ENCODE results near the gene JUP. TPM values are rescaled to one million over a fixed set of nuclear protein-coding genes. Genes with fewer than 3 reads are reported as not detected.
"Not testable (repeated sequence)": the region's sequence is repeated elsewhere in the genome, so short reads cannot be mapped to it uniquely, and the experiment has no call there.

JUP gene
- polyA plus RNA-seq, 1 donor from 2014 or later = 72.0 TPM

DNA sequence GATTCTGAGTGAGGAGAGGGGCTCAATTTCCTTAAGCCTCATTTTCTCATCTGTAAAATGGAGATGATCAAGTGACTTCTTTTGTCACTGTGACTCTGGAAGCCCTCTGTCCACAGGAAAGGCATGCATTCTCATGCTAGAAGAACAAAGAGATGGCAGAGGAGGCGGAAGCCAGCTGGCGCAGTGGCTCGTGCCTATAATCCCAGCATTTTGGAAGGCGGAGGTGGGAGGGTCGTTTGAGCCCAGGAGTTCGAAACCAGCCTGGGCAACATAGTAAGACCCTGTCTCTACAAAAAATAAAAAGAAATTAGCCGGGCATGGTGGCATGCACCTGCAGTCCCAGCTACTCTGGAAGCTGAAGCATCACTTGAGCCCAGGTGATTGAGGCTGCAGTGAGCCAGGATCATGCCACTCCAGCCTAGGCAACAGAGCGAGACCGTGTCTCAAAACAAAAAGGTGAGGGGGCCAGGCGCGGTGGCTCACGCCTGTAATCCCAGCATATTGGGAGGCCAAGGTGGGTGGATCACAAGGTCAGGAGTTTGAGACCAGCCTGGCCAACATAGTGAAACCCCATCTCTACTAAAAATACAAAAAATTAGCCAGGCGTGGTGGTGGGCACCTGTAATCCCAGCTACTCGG is 10.1 kb downstream of the JUP start:
- H3K27me3 Mint-ChIP-seq, H3K4me3 Mint-ChIP-seq, H3K36me3 Mint-ChIP-seq, H3K9me3 Mint-ChIP-seq: not testable (repeated sequence)
- Mint-ChIP-seq H3K4me1 (peaks cover 4 to 11% (median 4%) of the 10 kb centered on the region in 3 donors), H3K27ac (peak overlapping the region in 1 of 3 donors; percentile 50)

DNA sequence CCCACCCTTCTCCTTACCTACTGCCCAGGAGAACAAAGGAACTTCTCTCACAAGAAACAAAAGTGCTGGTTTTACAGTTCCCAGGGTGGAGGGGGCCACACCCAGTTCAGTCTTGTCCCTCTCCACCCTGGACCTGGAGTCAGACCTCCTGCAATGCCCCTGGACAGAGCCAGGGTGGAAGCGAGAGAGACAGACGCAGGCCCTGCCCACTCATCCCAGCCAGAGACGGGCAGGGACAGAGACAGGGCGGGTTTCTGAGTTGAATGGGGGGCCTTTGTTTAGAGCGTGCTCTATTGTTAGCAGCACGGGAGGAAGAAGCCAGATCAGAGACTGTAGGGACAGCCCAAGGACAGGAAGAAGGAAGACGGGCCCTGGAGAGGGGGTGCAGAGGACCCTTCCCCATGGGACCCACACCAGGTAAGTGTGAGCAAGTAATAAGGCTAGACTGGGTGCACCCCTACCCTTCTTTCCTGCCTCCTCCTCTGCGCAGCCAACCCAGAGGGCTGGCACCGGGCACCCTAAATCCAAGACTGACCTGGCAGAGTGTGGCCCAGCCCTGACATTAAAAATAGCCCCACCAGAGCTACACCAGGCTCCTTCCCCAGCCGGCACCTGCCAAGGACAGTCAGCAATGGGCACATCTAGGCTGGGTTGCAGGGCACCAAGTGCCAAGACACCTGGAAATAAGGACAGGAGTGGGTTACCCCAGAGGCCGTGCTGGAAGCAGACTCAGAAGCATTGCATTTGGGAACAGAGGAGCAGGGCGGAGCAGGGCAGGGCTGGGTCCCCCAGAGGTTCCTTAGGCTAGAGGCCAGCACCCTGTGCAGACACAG is 10.9 kb downstream of the JUP start:
- Mint-ChIP-seq H3K36me3 (peaks cover 4% of the 10 kb centered on the region), H3K27ac (peak overlapping the region in 1 of 3 donors; percentile 50), H3K9me3 (no peaks in the 10 kb centered on the region), H3K4me3 (no peak overlapping the region), H3K27me3 (peaks cover 2% of the 10 kb centered on the region), H3K4me1 (peaks cover 5 to 11% (median 5%) of the 10 kb centered on the region in 3 donors)

DNA sequence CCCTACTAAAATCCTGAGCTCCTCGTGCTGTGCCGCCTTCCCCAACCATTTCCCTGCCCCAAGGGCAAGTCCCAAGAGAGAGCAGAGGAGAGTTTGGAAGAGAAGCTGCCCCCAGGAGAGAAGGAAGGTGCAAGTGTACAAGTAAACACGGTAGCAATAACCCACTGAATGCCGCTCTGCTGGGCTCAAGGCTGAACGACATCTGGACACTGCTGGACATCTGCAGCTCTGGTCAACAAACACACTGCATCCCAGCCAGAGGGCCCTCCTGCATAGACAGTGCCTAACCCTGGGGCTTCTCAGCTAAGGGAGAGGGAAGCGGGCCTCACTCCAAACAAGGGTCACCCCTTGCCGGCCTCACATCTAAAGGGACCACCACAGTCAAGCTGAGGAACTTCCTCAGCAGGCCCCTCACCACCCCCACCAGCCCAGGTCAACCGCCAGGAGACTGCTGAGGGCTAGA is 12.7 kb downstream of the JUP start:
- Mint-ChIP-seq H3K9me3 (no peaks in the 10 kb centered on the region), H3K36me3 (peaks cover 6% of the 10 kb centered on the region), H3K27me3 (peaks cover 2% of the 10 kb centered on the region), H3K4me3 (no peak overlapping the region), H3K27ac (no peak overlapping the region), H3K4me1 (peaks cover 5 to 9% (median 5%) of the 10 kb centered on the region in 3 donors)

DNA sequence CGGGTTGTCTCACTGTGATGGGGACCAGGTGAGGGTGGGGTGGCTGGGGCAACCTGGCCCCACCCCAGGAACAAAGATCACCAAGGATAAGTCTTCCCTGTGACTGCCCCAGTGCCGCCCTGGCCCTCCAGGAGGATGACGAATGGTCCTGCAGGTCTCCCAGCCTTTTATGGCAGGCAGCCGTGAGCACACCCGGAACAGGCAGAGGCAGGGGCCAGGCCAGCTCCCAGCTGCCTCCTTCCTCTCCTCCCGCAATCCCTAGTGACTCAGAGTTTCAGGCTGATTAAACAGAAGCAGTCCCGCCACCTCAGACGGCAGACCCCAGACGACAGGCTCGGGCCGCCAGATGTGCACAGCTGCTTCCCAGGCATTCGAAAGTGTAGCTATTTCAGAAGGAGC is 13.3 kb downstream of the JUP start:
- Mint-ChIP-seq H3K27ac (no peak overlapping the region), H3K4me3 (peak overlapping the region in 1 of 4 donors; percentile 66), H3K9me3 (no peaks in the 10 kb centered on the region), H3K27me3 (peaks cover 2% of the 10 kb centered on the region), H3K36me3 (peaks cover 8% of the 10 kb centered on the region), H3K4me1 (peaks cover 5 to 11% (median 5%) of the 10 kb centered on the region in 3 donors)

DNA sequence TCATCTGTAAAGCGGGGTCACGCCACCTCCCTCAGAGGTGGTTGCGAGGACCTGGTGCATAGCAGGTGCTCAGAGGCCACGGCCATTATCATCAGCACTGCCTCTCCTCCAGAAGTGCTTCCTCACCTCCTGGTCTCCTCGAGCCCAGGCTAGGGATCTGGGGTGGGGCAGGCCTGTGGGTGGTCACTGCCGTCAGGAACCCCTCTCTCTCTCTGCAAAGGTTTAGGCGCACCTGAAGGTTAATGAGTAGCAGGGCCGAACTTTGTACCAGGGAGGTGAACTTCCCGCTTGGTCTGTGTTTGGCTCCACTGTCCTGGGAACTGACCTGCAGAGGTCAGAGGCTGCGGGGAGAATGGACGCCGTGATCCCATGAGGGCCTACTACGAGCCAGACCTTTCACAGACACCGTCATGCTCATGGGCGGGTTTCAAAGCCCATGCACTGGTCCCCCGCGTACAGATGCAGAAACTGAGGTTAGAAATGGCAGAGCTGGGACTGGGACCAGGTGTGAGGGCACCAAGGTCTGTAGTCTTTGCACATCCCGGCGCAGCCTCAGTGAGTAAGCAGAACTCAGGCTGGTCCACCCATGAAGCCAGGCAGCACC is 13.8 kb downstream of the JUP start:
- no peak overlapping the region for H3K27ac Mint-ChIP-seq
- no peak overlapping the region for H3K4me3 Mint-ChIP-seq
- peaks cover 5 to 12% (median 5%) of the 10 kb centered on the region in 3 donors for H3K4me1 Mint-ChIP-seq
- H3K27me3 Mint-ChIP-seq = peaks cover 2% of the 10 kb centered on the region
- peaks cover 8% of the 10 kb centered on the region for H3K36me3 Mint-ChIP-seq
- H3K9me3 Mint-ChIP-seq = no peaks in the 10 kb centered on the region

DNA sequence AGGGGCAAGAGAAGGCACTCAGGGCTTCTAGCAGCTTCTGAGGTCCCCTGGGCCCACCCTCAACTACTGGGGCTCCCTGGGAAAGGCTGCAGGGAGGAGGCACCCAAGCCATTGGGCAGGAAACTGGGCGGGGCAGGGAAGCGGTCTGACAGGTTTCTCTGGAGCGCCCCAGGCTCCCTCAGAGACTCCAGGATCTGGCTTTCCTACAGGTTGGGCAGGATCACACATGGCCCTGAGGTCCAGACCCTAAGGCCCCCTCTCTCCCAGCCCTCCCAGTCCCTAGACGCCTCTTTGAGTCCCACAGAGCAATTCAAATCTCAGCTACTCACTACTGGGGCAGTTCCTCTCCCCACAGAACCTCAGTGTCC is 14.3 kb downstream of the JUP start:
- peaks cover 8% of the 10 kb centered on the region for H3K36me3 Mint-ChIP-seq
- no peak overlapping the region for H3K4me3 Mint-ChIP-seq

DNA sequence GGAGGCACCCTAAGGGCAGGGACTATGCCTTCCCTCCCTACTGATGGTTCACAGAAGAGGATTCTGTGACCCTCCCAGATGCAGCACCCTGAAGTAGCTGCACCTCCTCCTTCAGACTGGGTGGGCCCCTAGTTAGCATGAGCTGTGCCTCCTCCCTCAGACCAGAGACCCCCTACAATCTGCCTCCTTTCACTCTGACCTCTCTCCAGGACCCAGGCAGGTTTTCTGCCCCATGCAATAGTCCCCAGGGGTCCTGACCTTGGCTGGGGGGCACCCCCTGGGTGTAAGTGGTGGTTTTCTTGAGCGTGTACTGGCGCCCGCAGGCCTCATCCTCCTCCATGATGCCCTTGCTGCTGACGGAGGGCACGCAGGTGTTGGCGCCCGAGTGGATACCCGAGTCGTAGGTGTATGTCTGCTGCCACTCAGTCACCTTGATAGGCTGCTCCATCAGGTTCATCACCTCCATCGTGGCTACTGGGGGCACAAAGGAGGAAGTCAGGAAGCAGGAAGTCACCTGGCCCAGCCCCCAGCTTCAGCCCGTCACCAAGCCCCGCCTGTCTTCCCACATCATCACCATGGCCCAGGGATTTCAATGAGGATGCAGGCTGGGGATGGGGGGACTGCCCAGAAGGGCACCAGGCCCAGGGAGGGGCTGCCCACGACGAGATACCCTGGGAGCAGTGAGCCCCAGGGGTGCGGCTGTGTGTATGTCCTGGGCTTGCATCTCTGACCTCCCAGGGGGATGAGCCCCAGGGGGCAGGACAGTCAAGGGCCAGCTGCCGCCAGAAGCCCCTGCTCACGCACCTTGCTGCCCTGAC is 14.9 kb downstream of the JUP start:
- peak overlapping the region; percentile 50 to 67 (median 51) for H3K27ac Mint-ChIP-seq
- H3K4me3 Mint-ChIP-seq = peak overlapping the region; percentile 75 to 87 (median 82)
- peaks cover 9% of the 10 kb centered on the region for H3K36me3 Mint-ChIP-seq
- H3K9me3 Mint-ChIP-seq = no peaks in the 10 kb centered on the region
- H3K27me3 Mint-ChIP-seq = peaks cover 2% of the 10 kb centered on the region
- peaks cover 5 to 14% (median 5%) of the 10 kb centered on the region in 3 donors for H3K4me1 Mint-ChIP-seq

More for the DNA sequence above, 14.3 kb downstream of the JUP start:
- Mint-ChIP-seq H3K27me3 (peaks cover 2% of the 10 kb centered on the region), H3K27ac (no peak overlapping the region), H3K9me3 (no peaks in the 10 kb centered on the region), H3K4me1 (peaks cover 5 to 14% (median 5%) of the 10 kb centered on the region in 3 donors)

DNA sequence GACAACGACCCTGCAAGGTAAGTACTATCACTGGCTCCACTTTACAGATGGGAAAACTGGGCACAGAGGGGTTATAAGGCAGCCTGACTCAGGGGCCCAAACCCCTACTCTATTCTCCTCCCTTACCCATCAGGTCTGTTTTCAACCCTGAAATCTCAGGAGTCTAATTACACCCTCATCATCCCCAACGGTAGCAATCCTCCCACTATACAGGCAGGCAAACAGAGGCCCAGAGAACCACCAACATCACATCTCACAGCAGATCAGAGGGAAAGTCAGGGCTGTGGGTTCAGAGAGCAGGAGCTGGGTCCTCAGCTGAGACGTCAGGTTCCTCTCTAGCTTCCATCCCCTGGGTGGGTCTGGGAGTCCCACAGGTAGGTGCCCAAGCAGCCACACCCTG is 16.5 kb downstream of the JUP start:
- H3K27ac Mint-ChIP-seq = peak overlapping the region in 2 of 3 donors; percentile 16 to 72
- H3K4me3 Mint-ChIP-seq = peak overlapping the region in 1 of 4 donors; percentile 77
- no peaks in the 10 kb centered on the region for H3K9me3 Mint-ChIP-seq
- H3K4me1 Mint-ChIP-seq = peaks cover 5 to 11% (median 5%) of the 10 kb centered on the region in 3 donors
- H3K27me3 Mint-ChIP-seq = no peaks in the 10 kb centered on the region
- peaks cover 6% of the 10 kb centered on the region for H3K36me3 Mint-ChIP-seq

DNA sequence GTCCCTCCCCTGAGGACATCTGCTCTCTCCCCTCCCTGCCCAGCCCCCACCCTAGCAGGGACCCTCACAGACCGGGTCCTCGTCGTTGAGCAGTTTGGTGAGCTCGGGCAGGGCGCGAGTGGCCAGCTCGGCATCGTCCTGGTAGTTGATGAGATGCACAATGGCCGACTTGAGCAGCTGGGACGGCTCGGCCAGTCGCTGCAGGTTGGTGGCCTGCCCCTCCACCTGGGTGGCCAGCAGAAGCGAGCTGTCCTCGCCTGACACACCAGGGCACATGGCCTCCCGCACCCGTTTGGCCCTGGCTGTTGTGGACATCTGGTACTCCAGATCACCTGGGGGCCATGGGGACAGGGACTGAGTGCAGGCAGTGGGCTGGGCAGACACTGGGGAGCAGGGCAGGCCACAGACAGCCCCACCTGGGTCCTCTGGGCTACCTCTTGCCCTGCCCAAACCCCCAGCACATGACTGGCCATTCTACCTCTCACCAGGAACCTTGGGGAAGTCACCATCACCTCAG is 17.1 kb downstream of the JUP start:
- Mint-ChIP-seq H3K9me3 (no peaks in the 10 kb centered on the region), H3K27ac (no peak overlapping the region), H3K4me1 (peaks cover 5 to 11% (median 5%) of the 10 kb centered on the region in 3 donors), H3K36me3 (peaks cover 6% of the 10 kb centered on the region), H3K27me3 (no peaks in the 10 kb centered on the region), H3K4me3 (no peak overlapping the region)

DNA sequence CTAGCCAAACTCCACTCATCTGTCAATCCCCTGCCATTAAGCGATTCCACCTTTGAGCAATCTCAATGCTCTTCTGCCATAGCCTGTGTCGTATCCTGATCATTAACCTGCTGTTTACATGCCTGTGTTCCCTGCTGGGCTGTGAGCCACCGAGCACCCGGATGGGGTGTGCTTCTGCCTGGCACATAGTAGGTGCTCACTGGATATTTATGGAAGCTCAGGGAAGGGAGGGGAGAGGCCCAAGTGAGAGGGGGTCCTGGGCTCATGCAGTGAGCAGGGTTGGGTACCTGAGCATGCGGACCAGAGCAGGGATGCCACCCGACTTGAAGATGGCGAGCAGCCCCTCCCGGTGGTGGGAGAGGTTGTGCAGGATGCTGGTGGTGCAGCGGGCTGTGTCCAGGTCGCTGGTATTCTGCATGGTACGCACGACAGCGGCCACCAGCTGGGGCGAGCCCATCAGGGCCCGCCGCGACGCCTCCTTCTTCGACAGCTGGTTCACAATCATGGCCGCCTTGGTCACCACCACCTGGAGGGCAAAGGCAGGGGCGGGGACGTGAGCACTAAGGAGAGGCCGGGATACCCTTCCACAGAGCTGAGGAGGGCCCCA is 17.7 kb downstream of the JUP start:
- no peak overlapping the region for H3K4me3 Mint-ChIP-seq
- H3K36me3 Mint-ChIP-seq = peaks cover 6% of the 10 kb centered on the region
- no peak overlapping the region for H3K27ac Mint-ChIP-seq
- H3K27me3 Mint-ChIP-seq = no peaks in the 10 kb centered on the region
- H3K4me1 Mint-ChIP-seq = peaks cover 5 to 9% (median 5%) of the 10 kb centered on the region in 3 donors
- H3K9me3 Mint-ChIP-seq = no peaks in the 10 kb centered on the region

DNA sequence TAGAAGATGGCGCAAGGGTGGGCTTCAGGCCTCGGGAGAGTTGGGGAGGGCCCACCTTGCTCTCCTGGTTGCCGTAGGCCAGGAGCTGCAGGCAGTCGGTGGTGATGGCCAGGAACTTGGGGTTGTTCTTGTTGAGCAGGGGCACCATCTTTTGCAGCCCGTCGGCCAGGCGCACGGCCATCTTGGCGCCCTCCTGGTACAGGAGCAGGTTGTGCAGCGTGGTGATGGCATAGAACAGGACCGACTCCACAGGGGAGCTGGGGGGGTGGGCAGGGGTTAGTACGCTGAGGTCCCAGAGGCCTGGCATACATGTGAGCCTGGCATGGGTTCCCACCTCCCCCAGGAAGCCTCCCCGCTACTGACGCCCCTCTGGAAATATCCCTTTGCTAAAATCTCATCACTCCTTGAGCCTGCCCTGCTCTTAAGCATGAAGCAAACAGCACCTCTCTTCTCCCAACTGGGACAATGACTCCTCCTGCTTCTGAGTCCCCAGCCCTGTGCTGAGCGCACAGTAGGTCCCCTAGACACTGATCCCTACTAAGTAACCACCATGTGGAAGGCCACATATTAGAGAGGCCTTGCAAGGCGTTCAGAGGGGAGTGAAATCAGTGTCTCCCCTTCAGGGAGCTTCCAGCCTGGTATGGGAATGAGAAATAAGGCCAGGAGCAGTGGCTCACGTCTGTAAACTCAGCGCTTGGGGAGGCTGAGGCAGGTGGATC is 19.0 kb downstream of the JUP start:
- H3K4me3 Mint-ChIP-seq = no peak overlapping the region
- peaks cover 5 to 12% (median 5%) of the 10 kb centered on the region in 3 donors for H3K4me1 Mint-ChIP-seq
- no peaks in the 10 kb centered on the region for H3K27me3 Mint-ChIP-seq
- no peaks in the 10 kb centered on the region for H3K9me3 Mint-ChIP-seq
- H3K27ac Mint-ChIP-seq = no peak overlapping the region
- peaks cover 6% of the 10 kb centered on the region for H3K36me3 Mint-ChIP-seq

DNA sequence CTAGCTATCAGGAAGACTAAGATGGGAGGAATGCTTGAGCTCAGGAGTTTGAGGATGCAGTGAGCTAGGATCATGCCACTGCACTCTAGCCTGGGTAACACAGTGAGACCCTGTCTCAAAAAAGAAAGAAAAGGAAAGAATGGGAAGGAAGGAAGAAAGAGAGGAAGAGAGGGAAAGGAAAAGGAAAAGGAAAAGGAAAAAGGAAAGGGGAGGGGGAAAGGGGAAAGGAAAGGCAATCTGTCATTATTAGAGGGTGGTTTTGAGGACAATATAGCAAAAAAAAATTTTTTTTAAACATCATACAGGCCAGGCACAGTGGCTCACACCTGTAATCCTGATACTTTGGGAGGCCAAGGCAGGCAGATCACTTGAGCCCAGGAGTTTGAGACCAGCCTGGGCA is 20.4 kb downstream of the JUP start:
- Mint-ChIP-seq H3K4me3 (no peak overlapping the region), H3K27ac (no peak overlapping the region), H3K9me3 (no peaks in the 10 kb centered on the region), H3K36me3 (peaks cover 6% of the 10 kb centered on the region), H3K4me1 (peaks cover 0 to 23% (median 2%) of the 10 kb centered on the region in 3 donors), H3K27me3 (no peaks in the 10 kb centered on the region)

DNA sequence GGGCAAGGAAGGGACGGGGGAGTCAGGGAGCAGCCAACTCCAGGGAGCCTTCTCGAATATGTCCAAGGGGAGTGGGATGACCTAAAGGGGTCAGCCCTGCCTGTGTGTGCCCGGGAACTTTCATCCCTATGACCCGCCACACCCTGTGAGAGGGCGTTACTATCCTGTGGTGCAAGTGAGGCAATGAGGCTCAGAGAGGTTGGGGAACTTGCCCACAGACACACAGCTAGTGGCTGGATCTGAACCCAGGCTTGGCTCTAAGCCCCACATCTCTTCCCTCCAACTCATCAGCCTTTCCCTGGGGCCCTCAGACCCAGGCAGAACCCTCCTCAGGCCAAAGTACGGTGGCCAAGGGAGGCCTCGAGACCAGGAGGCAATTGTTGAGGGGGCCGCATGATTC is 23.2 kb downstream of the JUP start:
- peaks cover 1% of the 10 kb centered on the region for H3K36me3 Mint-ChIP-seq
- H3K9me3 Mint-ChIP-seq = no peaks in the 10 kb centered on the region
- no peak overlapping the region for H3K27ac Mint-ChIP-seq
- H3K4me3 Mint-ChIP-seq = no peak overlapping the region
- peaks cover 0 to 23% (median 6%) of the 10 kb centered on the region in 3 donors for H3K4me1 Mint-ChIP-seq
- H3K27me3 Mint-ChIP-seq = no peaks in the 10 kb centered on the region

Data from IgD-negative memory B cell (primary cell).